ENCODE results near the gene CASP10. TPM values are rescaled to one million over a fixed set of nuclear protein-coding genes. Genes with fewer than 3 reads are reported as not detected.
A peak's percentile ranks its signal among the peaks of the same experiment; 100 is the strongest.
"Not testable (repeated sequence)": the region's sequence is repeated elsewhere in the genome, so short reads cannot be mapped to it uniquely, and the experiment has no call there.

CASP10 gene
- polyA plus RNA-seq, 3 donors from 2014 or later: 13.5 to 37.4 (median 19.8) TPM

DNA sequence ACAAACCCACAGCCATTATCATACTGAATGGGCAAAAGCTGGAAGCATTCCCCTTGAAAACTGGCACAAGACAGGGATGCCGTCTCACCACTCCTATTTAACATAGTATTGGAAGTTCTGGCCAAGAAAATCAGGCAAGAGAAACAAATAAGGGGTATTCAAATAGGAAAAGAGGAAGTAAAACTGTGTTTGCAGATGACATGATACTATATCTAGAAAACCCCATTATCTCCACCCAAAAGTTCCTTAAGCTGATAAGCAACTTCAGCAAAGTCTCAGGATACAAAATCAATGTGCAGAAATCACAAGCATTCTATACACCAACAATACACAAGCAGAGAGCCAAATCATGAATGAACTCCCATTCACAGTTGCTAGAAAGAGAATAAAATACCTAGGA is 14.4 kb upstream of the CASP10 start:
- not testable (repeated sequence) for H3K4me3 Mint-ChIP-seq; DNase-seq; H3K27me3 Mint-ChIP-seq (ENCODE audit: low read depth in 3 of 3)
- Mint-ChIP-seq H3K27ac (peak overlapping the region in 5 of 6 donors; percentile 40 to 77 (median 65)), H3K4me1 (peaks cover 3 to 34% of the 10 kb centered on the region in 2 donors), H3K9me3 (peaks cover 8 to 48% (median 23%) of the 10 kb centered on the region in 6 donors), H3K36me3 (peaks cover 15 to 39% (median 27%) of the 10 kb centered on the region in 3 donors)

GRCh38 chr2:201171259-201171814 is 11.6 kb upstream of the CASP10 start:
- H3K4me3 Mint-ChIP-seq: no peak overlapping the region
- H3K27me3 Mint-ChIP-seq (ENCODE audit: low read depth in 3 of 3): peaks cover 0 to 13% (median 7%) of the 10 kb centered on the region in 3 donors

DNA sequence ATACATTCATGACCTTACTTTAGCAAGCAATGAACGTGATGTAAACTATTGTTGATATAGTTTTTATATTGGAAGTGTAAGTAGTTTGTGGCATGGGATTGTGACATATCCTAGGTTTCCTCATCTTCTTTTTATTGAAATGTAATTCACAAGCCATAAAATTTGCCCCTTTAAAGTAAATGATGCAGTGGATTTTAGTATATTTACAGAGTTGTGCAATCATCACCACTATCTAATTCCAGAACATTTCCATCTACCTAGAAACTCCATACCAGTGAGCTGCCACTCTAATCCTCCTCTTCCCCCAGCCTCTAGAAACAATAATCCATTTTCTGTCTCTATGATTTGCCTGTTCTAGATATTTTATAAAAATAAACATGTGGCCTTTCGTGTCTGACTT is 10.7 kb upstream of the CASP10 start:
- H3K9me3 Mint-ChIP-seq: peaks cover 8 to 48% (median 23%) of the 10 kb centered on the region in 6 donors
- H3K27me3 Mint-ChIP-seq (ENCODE audit: low read depth in 3 of 3): peaks cover under 1 to 13% (median 8%) of the 10 kb centered on the region in 3 donors
- peaks cover 4 to 16% (median 15%) of the 10 kb centered on the region in 3 donors for H3K36me3 Mint-ChIP-seq

More at GRCh38 chr2:201171259-201171814, 11.6 kb upstream of the CASP10 start:
- H3K9me3 Mint-ChIP-seq: peaks cover 8 to 48% (median 23%) of the 10 kb centered on the region in 6 donors
- DNase-seq: no peak
- peak overlapping the region in 1 of 6 donors; percentile 4 for H3K27ac Mint-ChIP-seq
- H3K36me3 Mint-ChIP-seq: peaks cover 8 to 24% (median 19%) of the 10 kb centered on the region in 3 donors
- H3K4me1 Mint-ChIP-seq: peaks cover 23 to 58% of the 10 kb centered on the region in 2 donors

DNA sequence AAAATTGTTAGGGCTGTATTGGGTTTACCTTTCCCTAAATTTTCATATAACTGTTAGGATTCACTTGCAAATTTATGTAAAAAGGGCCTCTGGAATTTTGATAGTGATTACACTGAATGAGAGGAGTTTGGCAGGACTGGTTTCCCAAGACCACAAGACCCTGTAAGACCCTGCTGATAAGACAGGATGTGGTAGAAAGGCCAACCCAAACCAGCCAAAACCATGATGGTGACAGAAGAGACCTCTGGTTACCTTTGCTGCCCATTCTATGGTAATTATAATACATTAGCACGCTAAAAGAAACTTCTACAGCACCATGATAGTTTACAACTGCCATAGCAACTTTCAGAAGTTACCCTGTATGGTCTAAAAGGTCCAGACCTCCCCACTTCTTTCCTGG is 8.3 kb upstream of the CASP10 start:
- no peak for DNase-seq
- peaks cover 29 to 54% of the 10 kb centered on the region in 2 donors for H3K4me1 Mint-ChIP-seq
- H3K4me3 Mint-ChIP-seq: peak overlapping the region in 1 of 5 donors; percentile 44
- peaks cover 2 to 11% (median 5%) of the 10 kb centered on the region in 3 donors for H3K27me3 Mint-ChIP-seq (ENCODE audit: low read depth in 3 of 3)
- peak overlapping the region in 4 of 6 donors; percentile 50 to 67 (median 60) for H3K27ac Mint-ChIP-seq
- H3K36me3 Mint-ChIP-seq: peaks cover 0 to under 1% (median 0%) of the 10 kb centered on the region in 3 donors
- peaks cover 4 to 29% (median 12%) of the 10 kb centered on the region in 6 donors for H3K9me3 Mint-ChIP-seq

More for the DNA sequence above, 10.7 kb upstream of the CASP10 start:
- peaks cover 27 to 63% of the 10 kb centered on the region in 2 donors for H3K4me1 Mint-ChIP-seq
- H3K27ac Mint-ChIP-seq: peak overlapping the region in 1 of 6 donors; percentile 37
- DNase-seq: no peak
- no peak overlapping the region for H3K4me3 Mint-ChIP-seq

GRCh38 chr2:201176081-201176481 is 6.9 kb upstream of the CASP10 start:
- H3K27ac Mint-ChIP-seq: peak overlapping the region in 3 of 6 donors; percentile 21 to 51 (median 50)
- H3K36me3 Mint-ChIP-seq: no peaks in the 10 kb centered on the region
- peaks cover 2 to 11% (median 3%) of the 10 kb centered on the region in 3 donors for H3K27me3 Mint-ChIP-seq (ENCODE audit: low read depth in 3 of 3)
- H3K4me1 Mint-ChIP-seq: peaks cover 28 to 45% of the 10 kb centered on the region in 2 donors
- no peak overlapping the region for H3K4me3 Mint-ChIP-seq
- H3K9me3 Mint-ChIP-seq: peaks cover 0 to 15% (median 3%) of the 10 kb centered on the region in 6 donors
- no peak for DNase-seq

GRCh38 chr2:201180010-201180409 is 2.9 kb upstream of the CASP10 start:
- Mint-ChIP-seq H3K27me3 (ENCODE audit: low read depth in 3 of 3) (peaks cover 2 to 13% (median 5%) of the 10 kb centered on the region in 3 donors), H3K27ac (peak overlapping the region in 2 of 6 donors; percentile 16 to 66), H3K36me3 (peaks cover 0 to 4% (median 0%) of the 10 kb centered on the region in 3 donors), H3K4me1 (peaks cover 32 to 49% of the 10 kb centered on the region in 2 donors), H3K9me3 (no peaks in the 10 kb centered on the region), H3K4me3 (no peak overlapping the region)
- no peak for DNase-seq

DNA sequence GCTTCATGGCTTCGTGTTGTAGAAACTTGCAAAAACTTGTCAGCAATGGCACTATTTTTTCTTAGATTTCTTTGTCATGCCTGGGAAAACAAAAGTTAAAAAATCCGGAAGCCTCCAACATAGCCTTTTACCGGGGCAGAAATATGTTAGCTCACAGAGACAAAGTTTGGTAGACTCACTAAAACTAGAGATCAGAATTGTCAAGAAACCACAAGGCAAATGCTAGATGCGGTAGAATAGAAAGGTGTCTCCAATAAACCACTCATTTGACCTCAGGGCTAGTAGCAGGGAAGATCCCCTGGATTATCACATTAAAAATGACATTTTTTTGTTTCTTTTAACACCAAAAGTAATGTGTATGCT is 405 bp downstream of the CASP10 start:
- Mint-ChIP-seq H3K4me3 (peak overlapping the region; percentile 92 to 98 (median 95)), H3K27me3 (ENCODE audit: low read depth in 3 of 3) (peaks cover 0 to 8% (median 2%) of the 10 kb centered on the region in 3 donors), H3K9me3 (no peaks in the 10 kb centered on the region), H3K27ac (peak overlapping the region; percentile 93 to 97 (median 96)), H3K4me1 (peaks cover 47 to 60% of the 10 kb centered on the region in 2 donors), H3K36me3 (peaks cover 11 to 25% (median 17%) of the 10 kb centered on the region in 3 donors)
- peak; percentile 17 to 32 (median 19) for DNase-seq

- Mint-ChIP-seq H3K4me3 (peak overlapping the region; percentile 92 to 98 (median 95)), H3K27ac (peak overlapping the region; percentile 91 to 96 (median 94)), H3K36me3 (peaks cover 14 to 28% (median 20%) of the 10 kb centered on the region in 3 donors), H3K4me1 (peaks cover 52 to 64% of the 10 kb centered on the region in 2 donors)
- H3K27me3 Mint-ChIP-seq (ENCODE audit: low read depth in 3 of 3); DNase-seq; H3K9me3 Mint-ChIP-seq: not testable (repeated sequence)
Measured at GRCh38 chr2:201183835-201184234, 894 bp downstream of the CASP10 start.

- peak overlapping the region; percentile 92 to 98 (median 95) for H3K4me3 Mint-ChIP-seq
- H3K36me3 Mint-ChIP-seq: peaks cover 14 to 28% (median 20%) of the 10 kb centered on the region in 3 donors
- DNase-seq; H3K27me3 Mint-ChIP-seq (ENCODE audit: low read depth in 3 of 3); H3K9me3 Mint-ChIP-seq: not testable (repeated sequence)
- H3K4me1 Mint-ChIP-seq: peaks cover 56 to 64% of the 10 kb centered on the region in 2 donors
- peak overlapping the region; percentile 91 to 96 (median 94) for H3K27ac Mint-ChIP-seq
Measured at GRCh38 chr2:201184248-201184647, 1.3 kb downstream of the CASP10 start.

DNA sequence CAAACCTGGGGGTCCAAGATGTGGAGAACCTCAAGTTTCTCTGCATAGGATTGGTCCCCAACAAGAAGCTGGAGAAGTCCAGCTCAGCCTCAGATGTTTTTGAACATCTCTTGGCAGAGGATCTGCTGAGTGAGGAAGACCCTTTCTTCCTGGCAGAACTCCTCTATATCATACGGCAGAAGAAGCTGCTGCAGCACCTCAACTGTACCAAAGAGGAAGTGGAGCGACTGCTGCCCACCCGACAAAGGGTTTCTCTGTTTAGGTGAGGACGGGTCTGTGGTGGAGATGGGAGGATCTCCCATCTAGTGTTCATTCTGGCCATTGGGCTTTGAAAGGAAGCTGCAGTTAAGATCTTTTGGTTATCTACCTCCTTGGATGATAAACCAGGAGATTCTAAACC is 2.9 kb downstream of the CASP10 start:
- DNase-seq: peak in 1 of 3 donors; percentile 18
- Mint-ChIP-seq H3K27me3 (ENCODE audit: low read depth in 3 of 3) (peaks cover 0 to 2% (median 2%) of the 10 kb centered on the region in 3 donors), H3K4me3 (peak overlapping the region; percentile 92 to 98 (median 95)), H3K36me3 (peaks cover 19 to 36% (median 26%) of the 10 kb centered on the region in 3 donors), H3K27ac (peak overlapping the region; percentile 91 to 96 (median 94)), H3K4me1 (peaks cover 69 to 76% of the 10 kb centered on the region in 2 donors), H3K9me3 (no peaks in the 10 kb centered on the region)

- peaks cover 80 to 88% of the 10 kb centered on the region in 2 donors for H3K4me1 Mint-ChIP-seq
- no peak for DNase-seq
- no peaks in the 10 kb centered on the region for H3K9me3 Mint-ChIP-seq
- H3K4me3 Mint-ChIP-seq: peak overlapping the region; percentile 74 to 98 (median 95)
- peaks cover 0 to 2% (median 2%) of the 10 kb centered on the region in 3 donors for H3K27me3 Mint-ChIP-seq (ENCODE audit: low read depth in 3 of 3)
- peaks cover 27 to 43% (median 34%) of the 10 kb centered on the region in 3 donors for H3K36me3 Mint-ChIP-seq
- H3K27ac Mint-ChIP-seq: peak overlapping the region; percentile 82 to 95 (median 93)
Measured at GRCh38 chr2:201186982-201187381, 4.0 kb downstream of the CASP10 start.

DNA sequence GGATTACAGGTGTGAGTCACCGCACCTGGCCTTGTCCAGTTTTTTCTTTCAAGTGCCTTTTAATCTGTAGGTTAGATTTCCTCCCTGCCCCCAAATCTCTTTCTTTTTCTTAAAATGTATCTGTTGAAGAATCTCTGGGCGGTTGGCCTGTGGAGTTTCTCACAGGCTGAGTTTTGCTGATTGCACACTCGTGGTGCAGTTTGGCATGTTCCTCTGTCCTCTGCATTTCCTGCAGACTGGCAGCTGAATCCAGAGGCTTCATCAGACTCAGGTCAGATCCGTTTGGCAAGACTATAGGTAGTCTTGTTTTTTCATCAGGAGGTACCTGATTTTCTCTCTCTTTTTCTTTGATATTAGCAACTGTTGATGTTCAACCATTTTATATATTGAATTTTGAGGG is 5.5 kb downstream of the CASP10 start:
- H3K27me3 Mint-ChIP-seq (ENCODE audit: low read depth in 3 of 3): peaks cover 0 to 2% (median 2%) of the 10 kb centered on the region in 3 donors
- peak overlapping the region; percentile 80 to 95 (median 93) for H3K27ac Mint-ChIP-seq
- peaks cover 89 to 90% of the 10 kb centered on the region in 2 donors for H3K4me1 Mint-ChIP-seq
- peak overlapping the region; percentile 24 to 92 (median 69) for H3K4me3 Mint-ChIP-seq
- peaks cover 31 to 45% (median 36%) of the 10 kb centered on the region in 3 donors for H3K36me3 Mint-ChIP-seq
- no peak for DNase-seq
- H3K9me3 Mint-ChIP-seq: no peaks in the 10 kb centered on the region

- H3K9me3 Mint-ChIP-seq: no peaks in the 10 kb centered on the region
- peak overlapping the region; percentile 66 to 92 (median 80) for H3K4me3 Mint-ChIP-seq
- H3K36me3 Mint-ChIP-seq: peaks cover 39 to 59% (median 45%) of the 10 kb centered on the region in 3 donors
- H3K27ac Mint-ChIP-seq: peak overlapping the region; percentile 87 to 97 (median 94)
- no peaks in the 10 kb centered on the region for H3K27me3 Mint-ChIP-seq (ENCODE audit: low read depth in 3 of 3)
- peak; percentile 24 to 38 (median 33) for DNase-seq
- H3K4me1 Mint-ChIP-seq: peaks cover 90 to 93% of the 10 kb centered on the region in 2 donors
Measured at GRCh38 chr2:201191132-201191875, 8.4 kb downstream of the CASP10 start.
